Activated CD8-positive, alpha-beta memory T cell treated with anti-CD3 and anti-CD28 coated beads for 4 hours (primary cell): ENCODE data around the gene BZW1.

Experiments
- DNase-seq, 2 donors: peaks; one replicate each; pipeline ENCODE4 v3.0.0-alpha.2; 2020; ENCODE audit warnings: low read depth in 2 of 2

The BZW1 gene

DNA sequence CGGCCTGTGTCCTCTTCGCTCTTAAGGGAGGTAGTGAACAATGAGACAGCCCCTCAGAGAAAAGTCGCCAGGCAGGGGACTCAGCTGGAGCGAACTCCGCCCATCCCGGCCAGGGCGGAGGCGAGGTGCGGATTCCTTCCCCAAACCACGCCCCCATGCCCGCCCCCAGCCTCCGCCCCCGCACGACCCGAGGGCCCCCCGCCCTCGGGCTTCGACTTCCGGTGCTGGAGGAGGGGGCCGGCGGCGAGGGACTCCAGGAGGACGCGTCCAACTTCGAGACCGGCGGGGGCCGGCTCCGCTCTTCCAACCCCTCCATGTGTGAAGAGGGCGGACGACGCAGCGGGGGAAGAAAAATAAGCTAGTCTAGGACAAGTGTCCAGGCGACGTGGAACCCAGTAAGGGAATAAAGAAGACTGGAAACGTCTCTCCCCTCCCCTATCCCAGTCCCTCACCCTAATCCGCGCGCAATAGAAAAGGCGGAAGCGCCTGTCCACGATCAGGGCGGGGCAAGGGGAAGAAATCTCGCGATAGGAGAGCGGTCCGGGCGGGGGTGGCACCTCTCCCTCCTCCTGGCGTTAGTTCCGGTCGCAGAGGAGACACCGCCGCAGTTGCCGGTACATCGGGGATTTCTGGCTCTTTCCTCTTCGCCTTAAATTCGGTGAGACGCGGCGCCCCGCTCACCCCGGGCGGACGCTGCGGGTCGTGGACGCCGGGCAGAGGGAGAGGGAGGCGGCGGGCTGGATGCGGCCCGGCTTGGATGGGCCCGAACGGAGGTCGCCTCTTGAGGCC lies at the start of gene BZW1:
Gene BZW1, plus strand, starts transcription at position 578 of the 789 bp plus-strand sequence. CDS start 1,308 bp downstream, outside the sequence.
- DNase-seq = peak; percentile 93 to 95

DNA sequence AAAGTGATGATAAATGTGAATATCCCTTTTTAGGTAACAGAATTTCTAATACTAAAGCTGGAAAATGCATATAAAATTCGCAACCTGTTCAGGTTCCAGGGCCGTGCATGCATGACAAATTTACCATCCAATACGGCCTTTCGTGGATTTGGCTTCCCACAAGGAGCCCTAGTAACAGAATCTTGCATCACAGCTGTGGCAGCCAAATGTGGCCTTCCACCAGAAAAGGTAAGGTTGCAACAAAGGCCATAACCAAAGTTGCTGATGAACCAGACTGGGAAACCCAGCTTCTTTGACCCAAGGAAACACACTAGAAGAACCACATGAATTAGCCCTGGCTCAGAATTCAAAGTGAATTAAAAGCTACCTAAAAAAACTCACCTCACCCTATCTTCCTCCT lies 49.6 kb upstream of the BZW1 start:
- DNase-seq = no peak

DNA sequence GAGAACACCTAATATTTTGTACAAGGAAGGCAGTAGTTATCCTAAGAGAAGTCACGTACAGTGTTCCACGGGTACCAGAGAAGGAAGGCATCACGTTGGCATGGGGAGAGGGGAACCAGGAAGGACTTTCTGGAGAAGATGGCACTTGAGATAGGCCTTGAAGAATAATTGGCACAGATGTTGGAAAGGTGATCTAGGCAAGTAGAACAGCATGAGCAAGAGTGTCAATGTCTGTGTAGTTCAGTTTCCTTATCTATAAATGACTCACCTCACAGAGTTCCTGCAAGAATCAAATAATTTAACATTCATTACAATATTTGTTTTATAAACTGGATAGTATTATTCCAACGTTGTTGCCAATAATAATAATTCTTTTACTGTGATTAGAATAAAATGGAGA lies 48.3 kb upstream of the BZW1 start:
- no peak for DNase-seq

DNA sequence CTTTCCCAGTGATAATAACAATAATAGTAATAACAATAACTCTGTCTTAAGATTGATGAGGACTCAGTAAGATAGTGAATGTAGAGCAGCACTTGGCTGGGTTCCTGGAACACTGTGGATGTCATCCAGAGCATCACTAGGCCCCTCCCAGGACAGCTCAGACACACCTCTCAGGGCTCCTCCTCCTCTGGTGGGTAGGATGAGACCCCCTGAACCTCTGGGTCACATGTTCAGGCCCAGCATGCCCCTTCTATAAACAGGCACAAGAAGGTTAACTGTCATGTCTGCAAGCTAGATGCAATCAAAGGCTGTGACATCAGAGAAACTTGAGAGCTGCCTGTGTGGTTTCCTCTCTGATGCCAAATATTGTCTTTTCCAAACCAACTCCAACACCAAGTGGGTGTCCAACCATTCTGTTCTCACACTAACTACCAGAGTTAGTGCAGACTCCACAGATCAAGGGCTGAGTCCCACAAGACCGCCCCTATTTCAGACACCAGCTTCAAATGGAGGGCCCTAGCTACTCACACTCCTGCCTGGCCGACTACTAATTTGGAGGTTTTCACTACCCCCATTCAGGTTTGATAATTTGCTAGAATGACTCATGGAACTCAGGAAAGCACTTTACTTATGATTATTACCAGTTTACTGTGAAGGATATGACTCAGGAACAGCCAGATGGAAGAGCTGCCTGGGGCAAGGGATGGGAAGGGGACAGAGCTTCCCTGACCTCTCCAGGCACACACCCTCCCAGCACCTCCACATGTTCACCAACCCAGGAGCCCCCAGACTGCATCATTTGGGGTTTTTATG lies 46.4 kb upstream of the BZW1 start:
- no peak for DNase-seq

DNA sequence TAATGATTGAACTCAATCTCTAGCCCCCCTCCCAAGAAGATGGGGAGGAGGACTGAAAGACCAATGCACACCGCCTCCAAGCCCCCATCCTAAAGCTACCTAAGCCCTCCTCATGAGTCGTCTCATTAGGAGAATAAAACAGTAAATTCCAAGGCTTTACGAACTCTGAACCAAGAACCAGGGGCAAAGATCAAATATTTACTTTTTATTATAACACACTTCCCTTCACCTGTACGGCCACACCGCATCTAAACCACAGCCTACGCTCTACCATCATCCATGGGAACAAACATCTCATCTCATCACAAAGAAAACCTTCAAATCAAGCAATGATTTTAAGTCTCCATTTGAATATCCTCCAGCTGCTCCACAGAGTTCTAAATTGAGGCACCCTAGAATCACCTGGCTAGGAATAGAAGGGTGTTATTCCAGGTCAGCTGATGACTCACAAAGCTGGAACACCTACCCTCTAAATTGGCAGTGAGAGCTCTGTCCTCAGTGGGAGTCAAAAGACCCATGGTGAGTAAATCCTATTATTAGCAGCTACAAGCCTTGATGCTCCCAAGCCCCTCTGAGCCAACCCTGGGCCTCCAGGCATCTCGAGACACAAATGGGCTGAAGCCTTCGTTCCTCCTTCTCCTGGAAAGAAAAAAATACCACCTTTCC lies 45.6 kb upstream of the BZW1 start:
- DNase-seq = no peak

DNA sequence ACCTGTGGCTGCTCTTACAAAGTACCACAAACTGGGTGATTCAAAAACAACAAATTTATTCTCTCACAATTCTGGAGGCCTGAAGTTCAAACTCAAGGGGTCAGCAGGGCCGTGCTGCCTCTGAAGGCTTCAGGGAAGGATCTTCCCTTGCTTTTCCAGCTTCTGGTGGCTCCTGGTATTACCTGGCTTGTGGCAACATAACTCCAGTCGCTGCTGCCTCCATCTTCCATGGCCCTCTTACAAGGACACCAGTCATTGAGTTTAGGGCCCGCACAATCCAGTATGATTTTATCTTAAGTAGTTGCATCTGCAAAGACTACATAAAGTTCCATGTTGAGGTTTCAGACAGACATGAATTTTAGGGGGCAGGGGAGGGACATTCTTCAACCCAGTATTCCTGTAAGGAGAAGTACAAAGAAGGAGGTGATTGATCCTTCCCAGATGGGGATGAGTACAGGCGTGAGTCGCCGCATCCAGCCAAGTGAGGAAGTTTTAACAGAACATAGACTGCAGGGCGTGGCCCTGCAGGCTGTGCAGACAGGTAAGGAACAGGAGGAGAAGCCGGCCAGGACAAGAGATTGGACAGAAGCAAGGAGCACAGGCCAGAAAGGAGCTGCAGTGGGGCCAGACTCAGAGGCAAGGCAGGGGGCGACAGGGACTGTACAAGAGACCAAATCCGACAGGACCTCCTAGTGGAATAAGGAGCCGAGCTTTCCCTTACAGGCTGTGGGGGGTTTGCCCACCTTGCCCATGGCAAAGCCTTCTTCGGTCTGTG lies 44.4 kb upstream of the BZW1 start:
- DNase-seq = no peak

DNA sequence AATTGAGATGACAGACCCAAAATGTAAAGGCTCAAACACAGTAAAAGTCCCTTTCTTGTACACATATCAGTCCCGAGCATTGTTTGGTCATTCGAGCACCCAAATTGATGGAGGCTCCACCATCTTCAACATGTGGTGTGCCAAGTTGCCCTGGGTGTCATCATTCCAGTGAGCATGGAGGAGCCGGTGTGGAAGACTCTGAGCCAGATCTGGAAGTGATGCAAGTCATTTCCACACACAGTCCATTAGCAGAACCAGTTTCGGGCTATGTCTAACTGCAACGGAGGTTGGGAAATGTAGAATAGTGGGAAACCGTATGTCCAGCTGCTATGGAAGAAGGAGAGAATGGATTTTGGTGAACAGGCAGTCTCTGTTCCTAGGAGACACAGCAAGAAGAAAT lies 40.9 kb upstream of the BZW1 start:
- no peak for DNase-seq

DNA sequence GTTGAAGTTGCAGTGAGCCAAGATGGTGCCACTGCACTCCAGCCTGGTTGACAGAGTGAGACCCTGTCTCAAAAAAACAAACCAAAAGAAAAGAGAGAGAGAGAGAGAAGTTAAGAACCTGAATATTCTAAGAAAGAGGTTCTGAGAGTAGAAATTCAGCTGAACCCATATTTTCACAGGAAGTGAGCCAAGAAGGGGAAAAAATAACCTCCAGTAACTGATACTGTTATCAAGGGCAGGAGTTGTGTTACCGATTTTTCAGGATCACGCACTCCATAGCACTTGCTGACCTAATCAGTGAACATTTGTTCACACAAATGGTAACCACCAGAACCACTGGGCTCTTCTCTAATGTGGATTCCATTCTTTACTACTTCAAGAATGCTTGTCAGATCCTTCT lies 39.1 kb upstream of the BZW1 start:
- DNase-seq = no peak

DNA sequence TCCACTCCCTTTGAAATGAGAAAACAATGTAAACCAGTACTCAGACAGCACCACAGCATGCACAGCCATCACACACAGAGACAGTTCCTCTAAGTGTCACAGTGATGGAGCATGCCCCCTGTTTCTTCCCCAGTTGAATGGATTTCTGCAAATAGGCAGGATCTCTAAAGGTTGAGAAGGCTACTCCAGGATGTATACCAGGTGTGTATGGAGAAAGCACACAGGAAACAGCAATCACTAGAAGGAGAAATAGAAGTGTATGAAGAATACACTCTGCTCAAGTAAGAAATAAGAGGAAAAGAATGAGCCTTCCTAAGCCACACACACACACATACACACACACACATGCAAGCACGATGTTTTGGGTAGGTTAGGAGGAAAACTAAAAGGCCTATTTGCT lies 38.6 kb upstream of the BZW1 start:
- DNase-seq = no peak

DNA sequence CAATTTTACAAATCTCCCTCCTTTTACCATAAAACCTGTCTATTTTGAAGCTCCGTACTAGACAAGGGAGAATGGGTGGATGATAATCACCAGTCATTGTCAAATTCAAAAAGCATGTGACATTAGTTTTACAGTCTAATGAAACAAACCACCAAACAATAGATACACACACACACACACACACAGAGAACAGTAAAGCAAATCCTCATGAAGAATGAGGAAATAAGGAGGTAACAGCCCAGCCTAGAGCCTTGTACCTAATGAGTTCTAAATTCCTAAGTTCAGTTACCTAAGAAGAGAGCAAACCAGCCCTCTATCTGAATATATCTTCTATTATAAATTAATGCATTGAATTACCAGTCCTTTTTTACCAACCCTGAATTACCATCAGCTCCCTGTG lies 36.8 kb upstream of the BZW1 start:
- DNase-seq = no peak

DNA sequence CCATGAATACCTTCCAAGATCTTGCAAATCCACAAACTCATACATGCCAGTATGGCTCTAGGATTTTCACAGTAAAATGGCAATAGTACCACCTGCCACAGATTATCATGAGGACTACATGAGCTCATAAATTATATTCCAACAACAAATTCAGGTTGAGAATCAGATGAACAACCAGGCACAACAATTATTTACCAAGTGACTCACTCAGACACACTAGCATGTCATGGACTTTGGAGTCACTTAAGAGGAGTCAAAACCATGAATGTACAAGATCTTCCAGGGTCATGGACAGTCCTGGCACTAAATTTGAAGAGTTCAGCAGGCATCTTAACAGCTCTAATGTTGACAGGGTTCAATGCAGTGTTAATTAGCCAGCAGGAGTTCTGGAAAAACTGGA lies 34.4 kb upstream of the BZW1 start:
- DNase-seq = no peak

DNA sequence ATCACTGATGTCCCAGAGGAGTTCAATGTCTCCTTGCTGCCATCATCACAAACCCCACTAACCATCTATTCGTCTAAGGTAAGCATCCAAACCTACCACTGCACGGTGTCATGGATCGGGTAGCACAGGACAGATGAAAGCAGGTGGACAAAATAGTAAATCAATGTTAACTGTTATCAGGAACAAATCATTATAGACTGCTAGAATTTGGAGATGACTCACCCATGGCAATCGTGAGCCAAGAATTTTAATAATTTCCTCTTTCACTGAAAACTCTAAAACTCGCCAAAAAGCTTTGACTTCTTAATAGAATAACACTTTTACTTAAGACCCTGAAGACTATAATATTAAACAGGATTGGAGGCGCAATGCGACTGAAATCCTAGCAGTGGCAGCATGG lies 33.7 kb upstream of the BZW1 start:
- no peak for DNase-seq

DNA sequence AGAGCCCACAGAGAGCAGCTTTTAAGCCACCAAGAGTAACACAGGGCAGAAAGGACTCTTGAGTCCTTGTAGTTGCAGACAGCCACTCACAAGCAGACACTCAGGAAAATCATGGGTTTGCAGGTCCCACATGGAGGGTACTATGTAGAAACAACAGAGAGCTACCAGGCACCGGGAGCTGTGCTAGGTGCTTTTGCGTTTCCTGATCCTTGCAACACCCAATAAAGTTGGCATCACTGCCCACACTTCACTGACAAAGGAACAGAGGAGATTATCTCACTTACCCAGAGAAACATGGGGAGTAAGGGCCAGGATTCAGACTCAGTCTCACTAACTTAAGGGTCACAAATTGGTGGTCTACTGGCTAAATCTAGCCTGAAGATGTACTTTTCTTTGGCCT lies 32.5 kb upstream of the BZW1 start:
- no peak for DNase-seq

DNA sequence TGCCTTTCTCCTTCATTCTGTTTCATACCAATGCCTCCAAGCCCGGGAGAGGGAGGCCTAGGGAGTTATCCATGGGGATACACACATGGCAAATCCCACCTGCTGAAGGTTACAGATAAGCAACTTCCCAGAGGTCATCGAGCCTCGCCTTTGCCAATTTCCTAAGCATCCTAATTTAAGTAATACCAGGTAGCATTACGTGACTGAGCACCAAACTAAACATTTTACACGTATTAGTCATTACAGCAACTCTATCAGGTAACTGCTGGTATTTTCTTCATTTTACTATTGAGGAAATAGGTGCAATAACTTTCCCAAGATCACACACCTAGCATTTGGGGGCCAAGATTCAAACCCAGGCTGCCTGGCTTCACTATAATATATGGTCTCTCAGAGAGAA lies 30.1 kb upstream of the BZW1 start:
- DNase-seq = no peak

DNA sequence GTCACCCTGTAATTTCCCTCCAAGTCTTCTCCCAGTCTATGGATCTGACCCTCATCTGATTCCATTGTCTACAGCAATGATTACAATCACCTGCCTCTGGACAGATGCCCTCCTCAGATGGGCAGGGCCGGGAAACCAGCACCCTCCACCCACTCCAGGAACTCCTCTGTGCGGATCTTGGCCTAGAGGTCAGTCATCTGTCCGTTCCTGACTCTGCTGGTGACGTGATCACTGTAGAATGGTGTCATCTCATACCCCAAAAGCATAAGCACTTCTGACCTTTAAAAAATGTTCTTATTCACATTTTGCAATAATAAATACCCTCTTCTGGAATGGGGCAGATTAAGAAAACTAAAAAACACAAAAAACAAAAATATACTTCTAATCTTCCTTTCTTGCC lies 29.5 kb upstream of the BZW1 start:
- no peak for DNase-seq

DNA sequence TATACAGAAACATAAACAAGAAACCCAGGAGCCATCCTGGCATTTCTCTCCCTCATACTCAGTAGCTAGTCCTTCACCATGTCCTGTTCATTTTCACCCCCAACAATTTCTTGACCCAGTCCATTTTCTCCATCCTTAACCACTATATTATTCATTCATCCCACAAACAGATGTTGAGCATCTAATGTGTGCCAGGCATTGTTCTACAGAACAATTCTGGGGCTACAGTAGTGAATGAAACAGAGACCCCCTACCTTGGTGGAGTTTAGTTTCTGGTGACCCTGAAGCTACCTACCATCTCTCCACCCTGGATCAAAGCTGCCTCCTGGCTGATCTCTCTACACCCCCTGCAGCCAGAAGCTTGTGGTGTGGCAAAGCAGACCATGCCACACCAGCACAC lies 27.5 kb upstream of the BZW1 start:
- DNase-seq = no peak

DNA sequence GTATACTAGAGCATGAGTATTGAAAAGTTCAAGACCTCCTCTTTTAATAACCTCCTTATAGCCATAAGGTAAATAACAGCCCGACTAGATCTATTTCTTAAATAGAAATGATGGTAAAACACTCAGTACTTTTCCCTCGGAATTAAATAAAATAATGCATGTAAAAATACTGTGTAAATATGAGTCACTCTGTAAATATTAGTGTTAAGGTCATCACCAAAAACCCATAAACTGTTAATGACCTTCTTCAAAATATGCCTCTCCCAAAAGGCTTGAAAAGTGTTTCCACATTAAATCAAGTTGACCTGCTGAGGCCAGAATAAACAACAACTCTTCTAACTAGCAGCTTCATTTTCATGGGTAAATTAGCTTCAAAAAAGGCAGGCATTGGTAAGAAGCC lies 25.3 kb upstream of the BZW1 start:
- no peak for DNase-seq

DNA sequence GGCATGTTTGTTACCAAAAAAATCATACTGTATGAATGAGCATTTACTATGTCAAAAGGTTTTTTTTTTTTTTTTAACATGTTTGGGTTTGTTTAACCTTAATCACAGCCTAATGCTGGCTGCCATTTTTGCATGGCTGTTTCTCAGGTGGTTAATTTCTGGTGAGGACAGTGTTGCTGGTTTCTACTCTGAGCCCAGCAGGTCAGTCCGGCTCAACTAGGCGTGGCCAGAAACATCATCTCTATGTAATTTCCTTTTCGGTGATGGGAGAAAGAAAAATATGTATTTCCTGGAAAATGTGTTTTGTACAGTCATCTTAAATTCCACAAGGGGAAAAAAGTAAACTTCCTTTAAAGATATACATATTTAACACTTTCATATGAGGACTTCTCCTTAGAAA lies 24.9 kb upstream of the BZW1 start:
- DNase-seq = no peak

DNA sequence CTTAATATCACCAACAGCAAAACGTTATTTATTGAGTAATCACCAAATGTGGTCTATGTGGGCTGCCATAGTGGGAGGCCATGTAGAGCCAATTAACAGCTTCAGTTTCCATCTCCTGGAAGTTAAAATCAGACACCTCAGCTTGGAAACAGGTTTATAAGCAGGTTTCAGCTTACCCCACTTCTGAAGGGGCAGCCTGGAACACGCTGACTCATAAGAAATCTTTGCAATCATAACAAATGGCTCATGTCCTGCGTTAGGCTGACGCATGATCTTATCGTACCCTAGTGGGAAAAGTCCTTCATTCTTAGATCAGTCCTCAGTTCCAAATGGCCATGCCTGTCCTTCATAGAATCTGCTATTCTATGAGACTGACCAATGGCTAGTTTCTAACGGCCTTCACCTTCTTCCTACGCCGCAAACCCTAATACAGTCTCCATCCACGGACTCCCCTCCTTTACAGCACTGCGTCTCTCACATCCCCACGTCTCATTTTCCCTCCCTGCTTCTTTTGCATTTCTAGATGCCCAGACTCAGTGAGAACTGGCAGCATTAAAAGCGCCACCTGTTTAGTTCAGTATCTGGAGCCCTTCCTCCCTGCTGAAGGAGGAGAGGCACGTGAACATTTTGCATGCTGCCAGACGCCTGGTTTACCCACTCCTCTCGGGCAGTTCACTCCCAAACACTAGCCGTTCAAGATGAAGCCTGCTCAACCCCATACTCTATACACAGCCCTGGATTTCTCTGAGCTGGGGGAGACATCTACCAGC lies 24.2 kb upstream of the BZW1 start:
- no peak for DNase-seq

DNA sequence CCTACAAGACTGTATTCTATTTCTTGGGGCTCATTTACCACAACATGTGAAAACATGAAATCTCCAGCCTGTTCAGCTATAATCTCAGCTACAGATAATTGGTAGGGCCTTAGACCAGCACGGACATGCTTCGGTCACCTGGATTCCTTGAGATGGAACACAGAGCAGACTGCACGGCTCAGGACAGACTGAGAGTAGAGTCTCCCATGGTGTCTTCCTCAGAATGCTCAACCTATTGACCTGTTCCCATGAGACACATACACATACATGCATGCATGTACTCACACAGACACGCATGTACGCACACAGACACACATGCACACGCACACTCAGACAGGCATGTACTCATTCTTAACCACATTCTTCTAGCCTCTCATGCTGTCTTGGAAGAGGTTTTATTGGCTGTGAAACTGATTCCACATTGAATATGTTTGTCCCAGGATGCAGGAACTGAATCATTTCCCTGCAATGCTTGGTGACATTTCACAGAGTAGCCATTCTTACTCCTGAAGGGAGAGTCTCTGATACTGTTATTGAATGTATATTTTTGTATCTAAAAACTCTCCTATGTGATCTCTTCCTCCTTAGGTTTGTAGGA lies 23.5 kb upstream of the BZW1 start:
- no peak for DNase-seq

DNA sequence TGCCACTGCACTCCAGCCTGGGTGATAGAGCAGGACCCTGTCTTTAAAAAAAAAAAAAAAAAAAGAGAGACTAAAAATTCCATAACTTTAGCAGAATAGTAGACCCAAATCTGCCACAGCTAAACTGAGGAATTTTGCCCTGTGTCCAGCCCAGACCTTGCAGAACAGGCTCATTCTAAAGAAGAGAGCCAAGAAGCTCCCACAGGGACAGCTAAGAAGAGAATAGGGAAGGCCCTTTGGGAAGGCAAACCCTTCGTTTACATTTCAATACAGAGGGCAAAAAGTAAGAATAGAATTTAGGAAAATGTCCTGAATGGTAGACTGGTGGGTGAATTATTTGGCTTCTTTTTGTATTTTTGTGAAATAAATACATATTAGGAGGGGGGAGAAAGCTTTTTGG lies 21.5 kb upstream of the BZW1 start:
- no peak for DNase-seq
